Kidney (tissue), 14 donors: ENCODE measurements around the gene SNAP25. TPM values are rescaled to one million over a fixed set of nuclear protein-coding genes. Genes with fewer than 3 reads are reported as not detected.

ENCODE experiments used
- DNase-seq, 5 donors: peaks; one replicate each; pipeline ENCODE4 v3.0.0-alpha.2; 2013 to 2020
- FAIRE-seq: peaks from 2 replicates; lab custom pipeline; 2012; peaks lifted over from hg19 to GRCh38; lab: Jason Lieb, UNC
- H3K27ac ChIP-seq, 2 donors: one replicate each; pipeline ENCODE4 v1.7.0; 2013; ENCODE audit warnings: low read depth in 2 of 2, low read length in 2 of 2, inconsistent platforms in 1 of 2
- H3K27me3 ChIP-seq: one replicate; pipeline ENCODE4 v1.7.1; 2013; ENCODE audit warnings: low read length, inconsistent platforms; ENCODE audit not compliant: control insufficient read depth, insufficient read depth
- H3K36me3 ChIP-seq, 3 donors: one replicate each; pipeline versions ENCODE4 v1.7.0 to v1.7.1; 2013; ENCODE audit warnings: low read length in 3 of 3, control low read depth in 1 of 3, inconsistent platforms in 1 of 3; ENCODE audit not compliant: insufficient read depth in 3 of 3, control insufficient read depth in 2 of 3
- H3K4me1 ChIP-seq, 3 donors: one replicate each; pipeline versions ENCODE4 v1.7.0 to v1.7.1; 2013; ENCODE audit warnings: low read length in 3 of 3, inconsistent platforms in 1 of 3, low read depth in 1 of 3; ENCODE audit not compliant: control insufficient read depth in 2 of 3, insufficient read depth in 2 of 3
- H3K4me3 ChIP-seq, 3 donors: one replicate each; pipeline versions ENCODE4 v1.7.0 to v1.8.1; 2013; ENCODE audit warnings: low read length in 3 of 3, control low read depth in 1 of 3, inconsistent platforms in 1 of 3
- H3K9ac ChIP-seq, 3 donors: one replicate each; pipeline versions ENCODE4 v1.7.0 to v1.7.1; 2013; ENCODE audit warnings: low read length in 3 of 3, control low read depth in 1 of 3, inconsistent platforms in 1 of 3
- H3K9me3 ChIP-seq, 3 donors: one replicate each; pipeline versions ENCODE4 v1.7.0 to v1.7.1; 2013; ENCODE audit warnings: low read length in 3 of 3, control low read depth in 1 of 3, inconsistent platforms in 1 of 3; ENCODE audit not compliant: control insufficient read depth in 2 of 3, insufficient read depth in 1 of 3
- intact Hi-C: fragments of 100-400 bp; cut with DNase I; formaldehyde crosslinking; loops from one replicate; pipeline ENCODE4 v1.11.1; 2022
- polyA plus RNA-seq: library from polyadenylated mRNA; stranded (reverse); fragments of 350-450 nt; fragmentation: Illumina TruSeq; extraction: RNeasy Lipid Tissue Mini Kit (QIAGEN cat#74804); gene quantifications from one replicate; pipeline ENCODE4 v1.2.3, GENCODE V29; 2014; ENCODE audit warnings: low read depth, low replicate concordance; ENCODE audit not compliant: insufficient read depth
- total RNA-seq: library from RNA; stranded (reverse); fragmentation: NEBNext Ultra II Directional; extraction: Animal tissue kit (Norgen Biotek cat#: 25700); gene quantifications from one replicate; pipeline ENCODE4 v1.2.1, GENCODE V29; 2021
- TF ChIP-seq, protein P1 (sequence below): IDR thresholded peaks from 3 replicates; pipeline ENCODE4 v1.5.1; 2012; ENCODE audit warnings: mild to moderate bottlenecking, moderate library complexity, borderline replicate concordance; ENCODE audit not compliant: insufficient read depth; ENCODE audit errors: extremely low read depth
- donor health status: control.
- donor health status: control.
- donor health status: control.
- donor health status: control.
- donor health status: control.
- donor health status: DM: yes; HTN: yes; CAD: no.
- donor health status: Normal renal cell carcinoma (clear cell type).

Gene SNAP25
- total and polyA plus RNA-seq, 2 donors from 2014 or later = 1.4 to 6.2 TPM

DNA sequence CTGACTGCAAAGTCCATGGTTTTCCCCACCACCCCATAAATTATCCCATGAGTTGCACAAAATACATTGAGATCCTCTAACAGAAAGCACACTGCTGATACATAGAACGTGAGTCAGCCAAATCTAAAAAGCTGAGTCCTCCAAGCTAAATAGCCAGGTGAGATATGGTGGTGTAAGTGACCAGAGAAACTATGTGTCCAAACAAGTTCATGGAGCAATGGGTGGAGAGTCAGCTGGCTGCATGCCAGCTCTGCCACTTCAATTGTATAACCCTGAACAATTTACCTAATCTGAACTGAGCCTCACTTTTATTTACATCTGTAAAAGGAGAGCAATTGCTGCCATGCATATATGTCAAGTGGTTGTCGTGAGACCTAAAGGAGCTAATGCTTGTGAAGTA, 9.7 kb downstream of the SNAP25 start:
- Histone ChIP-seq H3K9me3 (no peaks in the 10 kb centered on the region), H3K4me1 (no peaks in the 10 kb centered on the region), H3K9ac (no peak overlapping the region), H3K27me3 (no peaks in the 10 kb centered on the region), H3K4me3 (no peak overlapping the region), H3K36me3 (no peaks in the 10 kb centered on the region), H3K27ac (no peak overlapping the region)
- no peak for DNase-seq
- intact Hi-C loops = no loop called here
- TF ChIP-seq, protein P1, sequence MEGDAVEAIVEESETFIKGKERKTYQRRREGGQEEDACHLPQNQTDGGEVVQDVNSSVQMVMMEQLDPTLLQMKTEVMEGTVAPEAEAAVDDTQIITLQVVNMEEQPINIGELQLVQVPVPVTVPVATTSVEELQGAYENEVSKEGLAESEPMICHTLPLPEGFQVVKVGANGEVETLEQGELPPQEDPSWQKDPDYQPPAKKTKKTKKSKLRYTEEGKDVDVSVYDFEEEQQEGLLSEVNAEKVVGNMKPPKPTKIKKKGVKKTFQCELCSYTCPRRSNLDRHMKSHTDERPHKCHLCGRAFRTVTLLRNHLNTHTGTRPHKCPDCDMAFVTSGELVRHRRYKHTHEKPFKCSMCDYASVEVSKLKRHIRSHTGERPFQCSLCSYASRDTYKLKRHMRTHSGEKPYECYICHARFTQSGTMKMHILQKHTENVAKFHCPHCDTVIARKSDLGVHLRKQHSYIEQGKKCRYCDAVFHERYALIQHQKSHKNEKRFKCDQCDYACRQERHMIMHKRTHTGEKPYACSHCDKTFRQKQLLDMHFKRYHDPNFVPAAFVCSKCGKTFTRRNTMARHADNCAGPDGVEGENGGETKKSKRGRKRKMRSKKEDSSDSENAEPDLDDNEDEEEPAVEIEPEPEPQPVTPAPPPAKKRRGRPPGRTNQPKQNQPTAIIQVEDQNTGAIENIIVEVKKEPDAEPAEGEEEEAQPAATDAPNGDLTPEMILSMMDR = no peak
- no peak for FAIRE-seq

DNA sequence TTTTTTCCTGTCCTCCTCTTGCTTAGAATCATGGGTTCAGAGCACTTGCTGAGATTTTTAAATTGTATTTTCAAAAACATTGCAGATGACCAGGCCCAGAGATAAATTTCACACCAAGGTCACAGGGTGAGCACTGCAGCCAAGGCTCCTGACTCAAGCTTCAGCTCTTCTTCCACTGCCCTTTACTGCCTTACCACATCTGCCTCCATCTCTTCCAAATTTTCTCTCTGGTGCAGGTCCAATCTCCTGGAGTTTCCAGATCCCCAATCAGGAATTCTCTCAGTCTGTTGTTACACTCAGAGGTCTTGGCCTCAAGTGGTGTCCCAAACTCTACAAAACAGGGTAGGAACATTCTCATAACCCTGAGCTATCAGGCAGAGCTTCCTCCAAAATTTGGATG, 12.7 kb downstream of the SNAP25 start:
- Histone ChIP-seq H3K9ac (no peak overlapping the region), H3K36me3 (no peaks in the 10 kb centered on the region), H3K9me3 (no peaks in the 10 kb centered on the region), H3K27me3 (no peaks in the 10 kb centered on the region), H3K27ac (no peak overlapping the region), H3K4me3 (no peak overlapping the region), H3K4me1 (no peaks in the 10 kb centered on the region)
- DNase-seq (no peak), FAIRE-seq (no peak)
- intact Hi-C loops = no loop called here
- TF ChIP-seq, protein P1 = no peak

DNA sequence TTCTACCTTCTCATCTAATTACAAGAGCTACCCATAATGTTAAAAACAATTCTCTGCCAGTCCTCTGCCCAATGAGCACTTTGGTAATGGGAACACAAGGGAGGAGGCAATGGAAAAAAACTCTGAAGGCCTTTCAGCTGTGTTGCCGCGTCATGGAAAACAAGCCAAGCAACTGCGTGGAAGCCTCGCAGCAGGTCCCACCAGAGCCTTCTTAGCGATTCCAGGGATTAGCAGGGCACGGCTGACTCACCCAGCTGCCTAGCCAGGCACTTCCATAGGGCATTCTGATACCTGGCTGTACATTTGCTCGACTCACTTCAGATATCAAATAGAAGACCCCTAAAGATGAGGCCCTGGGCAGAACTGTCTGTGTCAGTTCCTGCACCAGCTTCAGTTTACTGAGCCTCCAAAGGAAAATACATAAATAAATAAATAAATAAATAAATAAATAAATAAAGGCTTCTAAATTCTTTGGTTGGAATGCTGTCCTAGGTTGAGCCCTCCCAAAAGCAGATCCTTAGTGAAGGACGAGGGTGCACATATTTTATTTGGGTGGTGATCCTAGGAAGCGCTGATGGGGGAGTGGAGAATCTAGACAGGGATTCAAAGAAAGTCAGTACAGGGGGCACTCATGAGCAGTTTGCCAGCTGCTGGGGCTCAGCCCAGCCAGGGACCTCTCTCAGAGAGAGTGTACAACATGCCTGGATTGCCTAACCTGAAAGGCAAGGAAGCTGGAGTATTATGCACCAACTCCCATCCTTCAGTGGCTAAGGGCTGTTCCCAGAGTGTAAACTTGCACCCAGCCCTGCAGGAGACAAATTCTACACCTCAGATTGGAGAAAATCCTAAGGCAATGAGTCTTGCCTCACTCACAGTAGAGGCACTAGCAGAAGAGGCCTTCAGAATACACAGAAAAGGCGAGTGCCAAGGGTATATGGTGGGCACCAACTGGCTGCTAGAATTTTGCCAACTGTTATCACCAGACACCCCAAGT, 18.2 kb downstream of the SNAP25 start:
- intact Hi-C loops = no loop called here
- no peak overlapping the region for H3K27ac ChIP-seq
- H3K27me3 ChIP-seq = no peaks in the 10 kb centered on the region
- H3K4me1 ChIP-seq = no peaks in the 10 kb centered on the region
- no peak overlapping the region for H3K9ac ChIP-seq
- no peaks in the 10 kb centered on the region for H3K36me3 ChIP-seq
- DNase-seq = no peak
- no peaks in the 10 kb centered on the region for H3K9me3 ChIP-seq
- FAIRE-seq = no peak
- TF ChIP-seq, protein P1 = no peak
- H3K4me3 ChIP-seq = no peak overlapping the region
